Mononuclear cell (primary cell): Measurements from ENCODE around the gene FMN1. TPM values are rescaled to one million over a fixed set of nuclear protein-coding genes. Genes with fewer than 3 reads are reported as not detected.

ENCODE experiments used
- H3K27me3 ChIP-seq: 2 replicates; pipeline ENCODE4 v1.6.0; 2011; ENCODE audit warnings: low read length, control low read depth; ENCODE audit not compliant: insufficient read depth
- H3K4me1 ChIP-seq: 2 replicates; pipeline ENCODE4 v1.5.1; 2011; ENCODE audit warnings: mild to moderate bottlenecking, low read length, control low read depth; ENCODE audit not compliant: insufficient read depth
- H3K4me3 ChIP-seq: 2 replicates; pipeline ENCODE4 v1.5.1; 2011; ENCODE audit warnings: mild to moderate bottlenecking, low read length, moderate library complexity
- H3K9me3 ChIP-seq: 2 replicates; pipeline ENCODE4 v1.5.1; 2011; ENCODE audit warnings: low read depth, mild to moderate bottlenecking, control low read depth, low read length
- total RNA-seq: library from RNA; depleted of rRNA; stranded (reverse); fragments of >200 nt; gene quantifications from one replicate; pipeline ENCODE4 v1.2.3, GENCODE V29; 2012

The FMN1 gene
- total RNA-seq, 1 donor = 31.2 TPM

- no peak overlapping the region for H3K4me3 ChIP-seq
- no peaks in the 10 kb centered on the region for H3K27me3 ChIP-seq
- peaks cover 33% of the 10 kb centered on the region for H3K4me1 ChIP-seq
- H3K9me3 ChIP-seq = no peaks in the 10 kb centered on the region
Measured at GRCh38 chr15:32909431-32909830, 285.1 kb downstream of the FMN1 start.

DNA sequence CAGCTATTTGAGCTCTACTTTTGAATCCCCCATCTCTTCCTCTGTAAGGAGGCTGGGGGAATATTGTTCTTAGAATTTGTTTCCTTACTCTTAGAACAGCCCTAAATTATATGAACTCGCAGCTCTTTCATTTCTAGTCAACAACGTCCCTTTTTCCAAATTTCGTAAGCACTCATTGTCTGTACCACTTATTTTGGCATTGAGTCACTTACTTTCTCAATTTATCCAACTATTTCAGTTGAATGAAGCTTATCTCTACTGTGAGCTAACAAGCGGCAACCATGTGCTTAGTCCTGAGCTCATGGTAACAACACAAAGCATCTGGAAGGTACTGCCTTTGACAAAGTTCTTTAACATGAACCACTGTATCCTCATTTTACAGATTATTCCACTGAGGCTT, 285.6 kb downstream of the FMN1 start:
- Histone ChIP-seq H3K27me3 (no peaks in the 10 kb centered on the region), H3K9me3 (no peaks in the 10 kb centered on the region), H3K4me3 (no peak overlapping the region), H3K4me1 (peaks cover 34% of the 10 kb centered on the region)

DNA sequence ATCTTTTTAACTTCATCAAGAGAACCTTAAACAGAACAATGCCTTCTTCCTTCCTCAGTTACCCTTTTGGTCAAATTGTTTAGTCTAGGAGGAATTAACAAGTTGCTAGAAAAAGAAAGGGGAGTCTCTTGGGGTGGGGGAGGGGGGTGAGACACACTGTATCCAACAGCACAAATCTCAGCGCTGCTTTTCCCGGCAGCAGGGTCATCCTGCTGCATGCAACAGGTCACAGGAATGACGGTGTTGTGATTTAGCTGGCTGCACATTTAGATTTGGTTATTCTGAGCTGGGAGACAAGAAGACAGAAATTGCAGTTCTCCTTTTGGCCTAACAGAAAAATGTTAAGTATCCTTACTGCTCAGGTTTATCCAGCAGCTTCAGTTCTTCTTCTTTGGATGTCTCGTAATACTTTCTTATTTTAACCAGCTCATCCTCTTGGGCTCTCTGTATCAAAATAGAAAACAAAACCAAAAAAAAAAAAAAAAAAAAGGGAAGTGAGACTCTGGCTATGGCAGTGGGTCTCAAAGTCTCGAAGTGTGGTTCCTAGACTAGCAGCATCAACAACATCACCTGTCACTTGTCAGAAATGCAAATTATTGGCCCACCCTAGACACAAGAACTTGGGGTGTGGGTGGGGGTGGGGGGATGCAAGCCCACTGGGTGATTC, 286.2 kb downstream of the FMN1 start:
- Histone ChIP-seq H3K4me3 (no peak overlapping the region), H3K4me1 (peaks cover 32% of the 10 kb centered on the region), H3K27me3 (no peaks in the 10 kb centered on the region), H3K9me3 (no peaks in the 10 kb centered on the region)

DNA sequence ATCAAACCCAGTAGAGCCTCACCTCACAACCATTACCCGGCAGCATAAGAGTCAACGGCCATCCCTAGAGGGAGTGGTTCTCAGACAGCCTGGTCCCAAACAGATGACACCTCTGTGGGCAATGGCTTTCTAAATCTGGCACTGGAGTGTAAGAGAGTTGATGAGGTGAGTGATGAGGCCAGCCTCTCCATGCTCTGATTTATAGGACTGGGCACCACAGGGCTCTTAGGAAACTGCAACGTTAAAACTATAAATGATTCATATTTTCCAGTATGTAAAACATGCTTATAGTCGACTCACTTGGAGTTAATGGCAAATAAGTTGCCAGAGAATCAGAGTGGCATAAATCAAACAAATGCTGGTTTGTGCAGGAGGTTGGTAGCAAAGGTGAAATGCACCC, 289.0 kb downstream of the FMN1 start:
- Histone ChIP-seq H3K9me3 (no peaks in the 10 kb centered on the region), H3K4me3 (no peak overlapping the region), H3K4me1 (peaks cover 32% of the 10 kb centered on the region), H3K27me3 (no peaks in the 10 kb centered on the region)

GRCh38 chr15:32904448-32904847, 290.1 kb downstream of the FMN1 start:
- no peaks in the 10 kb centered on the region for H3K9me3 ChIP-seq
- no peaks in the 10 kb centered on the region for H3K27me3 ChIP-seq

GRCh38 chr15:32903591-32904290, 290.8 kb downstream of the FMN1 start:
- Histone ChIP-seq H3K4me3 (no peak overlapping the region), H3K9me3 (no peaks in the 10 kb centered on the region), H3K4me1 (peaks cover 23% of the 10 kb centered on the region), H3K27me3 (no peaks in the 10 kb centered on the region)

More at GRCh38 chr15:32904448-32904847, 290.1 kb downstream of the FMN1 start:
- no peak overlapping the region for H3K4me3 ChIP-seq
- H3K4me1 ChIP-seq = peaks cover 30% of the 10 kb centered on the region

- Histone ChIP-seq H3K4me1 (peaks cover 8% of the 10 kb centered on the region), H3K27me3 (no peaks in the 10 kb centered on the region)
Measured at GRCh38 chr15:32901995-32902394, 292.5 kb downstream of the FMN1 start.

GRCh38 chr15:32901192-32901591, 293.3 kb downstream of the FMN1 start:
- Histone ChIP-seq H3K4me3 (no peak overlapping the region), H3K4me1 (peaks cover 5% of the 10 kb centered on the region), H3K9me3 (no peaks in the 10 kb centered on the region), H3K27me3 (no peaks in the 10 kb centered on the region)

More at GRCh38 chr15:32901995-32902394, 292.5 kb downstream of the FMN1 start:
- Histone ChIP-seq H3K9me3 (no peaks in the 10 kb centered on the region), H3K4me3 (no peak overlapping the region)

DNA sequence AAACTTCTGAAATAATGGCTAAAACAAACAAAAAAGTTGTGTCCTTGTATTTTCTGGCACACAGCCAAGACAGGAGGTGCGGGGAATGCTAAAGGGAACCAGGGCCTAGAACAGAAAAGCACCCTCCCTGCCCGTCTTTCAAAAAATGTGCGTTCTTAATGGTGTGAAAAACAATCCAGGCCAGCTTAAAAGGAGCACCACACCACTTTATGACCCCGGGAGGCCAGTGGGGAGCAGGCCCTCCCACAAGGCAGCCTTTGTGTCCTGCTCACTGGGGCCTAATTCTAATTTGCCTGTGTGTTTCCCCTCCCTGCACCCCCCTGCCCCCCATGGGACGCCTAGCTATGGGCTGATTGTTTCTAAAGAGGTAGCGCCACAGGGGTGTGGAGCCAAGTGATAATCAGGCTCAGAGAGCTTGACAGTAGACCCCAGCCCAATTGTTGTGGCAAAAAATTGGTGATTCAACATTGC, 295.4 kb downstream of the FMN1 start:
- no peaks in the 10 kb centered on the region for H3K4me1 ChIP-seq
- no peak overlapping the region for H3K4me3 ChIP-seq
- no peaks in the 10 kb centered on the region for H3K9me3 ChIP-seq
- H3K27me3 ChIP-seq = no peaks in the 10 kb centered on the region

GRCh38 chr15:32898414-32898813, 296.1 kb downstream of the FMN1 start:
- Histone ChIP-seq H3K27me3 (no peaks in the 10 kb centered on the region), H3K9me3 (no peaks in the 10 kb centered on the region), H3K4me3 (no peak overlapping the region), H3K4me1 (no peaks in the 10 kb centered on the region)

DNA sequence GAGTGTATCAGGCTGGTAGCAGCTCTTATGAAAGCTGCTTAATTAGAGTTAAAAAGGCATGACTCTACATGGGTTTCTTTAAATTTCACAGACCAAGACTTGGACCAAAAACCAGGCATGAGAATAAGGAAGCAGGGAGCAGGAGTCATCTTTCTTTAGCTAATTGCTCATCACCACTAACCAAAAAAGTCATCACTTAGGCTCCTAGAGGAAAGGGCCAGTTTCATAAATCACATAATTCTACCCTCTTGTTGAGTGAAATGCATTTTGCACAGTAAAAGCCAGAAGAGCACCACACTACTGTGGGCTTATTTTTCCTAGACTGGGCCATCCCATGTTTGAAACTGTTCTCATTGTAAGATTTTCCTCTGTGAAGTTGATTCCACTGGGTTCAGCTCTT, 301.1 kb downstream of the FMN1 start:
- Histone ChIP-seq H3K4me1 (no peaks in the 10 kb centered on the region), H3K4me3 (no peak overlapping the region), H3K27me3 (no peaks in the 10 kb centered on the region), H3K9me3 (no peaks in the 10 kb centered on the region)

DNA sequence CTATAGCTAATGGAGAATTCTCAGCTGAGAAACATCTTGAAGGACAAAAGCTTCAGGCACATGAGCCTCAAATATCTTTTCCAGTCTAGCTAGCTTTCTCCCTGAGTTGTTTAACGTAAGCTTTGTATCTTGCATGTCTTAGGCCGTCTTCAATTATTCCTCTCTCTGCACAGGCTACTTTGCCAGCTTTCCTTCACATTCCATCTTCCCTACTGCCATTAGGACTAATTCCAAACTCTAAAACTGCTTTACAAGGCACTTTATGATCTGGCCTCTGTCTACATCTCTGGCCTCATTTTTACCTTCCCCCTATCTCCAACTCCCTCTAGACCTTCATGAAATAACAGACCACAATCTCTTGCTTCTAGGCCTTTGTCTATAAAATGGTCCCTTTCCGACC, 305.3 kb downstream of the FMN1 start:
- no peaks in the 10 kb centered on the region for H3K27me3 ChIP-seq
- no peaks in the 10 kb centered on the region for H3K9me3 ChIP-seq
- no peaks in the 10 kb centered on the region for H3K4me1 ChIP-seq
- no peak overlapping the region for H3K4me3 ChIP-seq

GRCh38 chr15:32888221-32888761, 306.2 kb downstream of the FMN1 start:
- Histone ChIP-seq H3K9me3 (no peaks in the 10 kb centered on the region), H3K4me1 (no peaks in the 10 kb centered on the region), H3K27me3 (no peaks in the 10 kb centered on the region), H3K4me3 (no peak overlapping the region)

- no peaks in the 10 kb centered on the region for H3K4me1 ChIP-seq
- no peaks in the 10 kb centered on the region for H3K27me3 ChIP-seq
- H3K9me3 ChIP-seq = no peaks in the 10 kb centered on the region
- H3K4me3 ChIP-seq = no peak overlapping the region
Measured at GRCh38 chr15:32887090-32887489, 307.4 kb downstream of the FMN1 start.

DNA sequence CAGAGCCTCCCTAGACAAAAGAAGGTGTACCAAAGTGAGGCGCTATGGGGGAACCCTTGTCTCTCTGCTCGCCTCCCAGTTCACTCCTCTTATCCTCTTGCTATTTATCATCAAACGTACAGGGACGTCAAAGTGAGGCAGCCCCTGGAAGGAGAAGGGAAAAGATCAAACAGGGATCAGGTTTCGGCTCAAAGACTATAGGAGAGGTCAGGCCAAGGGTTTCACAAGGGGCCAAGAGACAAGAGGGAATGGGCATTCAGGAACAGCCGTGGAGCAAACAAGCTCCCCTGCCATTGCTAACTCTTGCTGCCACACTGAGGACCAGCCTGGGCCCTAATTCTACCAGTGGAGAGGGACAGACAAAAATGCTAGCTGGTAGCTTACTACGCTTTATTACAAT, 308.1 kb downstream of the FMN1 start:
- Histone ChIP-seq H3K4me3 (no peak overlapping the region), H3K4me1 (no peaks in the 10 kb centered on the region), H3K9me3 (no peaks in the 10 kb centered on the region), H3K27me3 (no peaks in the 10 kb centered on the region)
